ENCODE data around the gene NFIA.

Gene NFIA

GRCh38 chr1:61433646-61434045 is 351.3 kb downstream of the NFIA start:
- Mint-ChIP-seq H3K36me3 (ENCODE audit: low read depth) (peaks cover 34% of the 10 kb centered on the region), H3K4me3 (no peak overlapping the region), H3K4me1 (peaks cover 21% of the 10 kb centered on the region), H3K27me3 (ENCODE audit: low read depth) (no peaks in the 10 kb centered on the region), H3K9me3 (no peaks in the 10 kb centered on the region), H3K27ac (peak overlapping the region in 1 of 3 experiments; percentile 60)
- TF ChIP-seq CTCF (IDR thresholded peaks at IDR 0.05; ENCODE audit: unreplicated experiment in 3 of 3) = no peak

- Mint-ChIP-seq H3K4me3 (no peak overlapping the region), H3K27me3 (ENCODE audit: low read depth) (no peaks in the 10 kb centered on the region), H3K27ac (no peak overlapping the region), H3K9me3 (no peaks in the 10 kb centered on the region), H3K36me3 (ENCODE audit: low read depth) (peaks cover 38% of the 10 kb centered on the region), H3K4me1 (peaks cover 26% of the 10 kb centered on the region)
- TF ChIP-seq CTCF (IDR thresholded peaks at IDR 0.05; ENCODE audit: unreplicated experiment in 3 of 3) = no peak
Observed at GRCh38 chr1:61434276-61434675, 351.9 kb downstream of the NFIA start.

- no peak overlapping the region for H3K4me3 Mint-ChIP-seq
- peaks cover 41% of the 10 kb centered on the region for H3K36me3 Mint-ChIP-seq (ENCODE audit: low read depth)
- no peaks in the 10 kb centered on the region for H3K9me3 Mint-ChIP-seq
- H3K4me1 Mint-ChIP-seq = peaks cover 35% of the 10 kb centered on the region
- no peaks in the 10 kb centered on the region for H3K27me3 Mint-ChIP-seq (ENCODE audit: low read depth)
- TF ChIP-seq CTCF (IDR thresholded peaks at IDR 0.05; ENCODE audit: unreplicated experiment in 3 of 3) = no peak
- no peak overlapping the region for H3K27ac Mint-ChIP-seq
Observed at GRCh38 chr1:61435226-61435625, 352.9 kb downstream of the NFIA start.

GRCh38 chr1:61436016-61436415 is 353.7 kb downstream of the NFIA start:
- Mint-ChIP-seq H3K27me3 (ENCODE audit: low read depth) (no peaks in the 10 kb centered on the region), H3K4me1 (peaks cover 36% of the 10 kb centered on the region), H3K4me3 (no peak overlapping the region), H3K36me3 (ENCODE audit: low read depth) (peaks cover 44% of the 10 kb centered on the region), H3K9me3 (no peaks in the 10 kb centered on the region), H3K27ac (no peak overlapping the region)
- TF ChIP-seq CTCF (IDR thresholded peaks at IDR 0.05; ENCODE audit: unreplicated experiment in 3 of 3) = no peak

- H3K27me3 Mint-ChIP-seq (ENCODE audit: low read depth) = no peaks in the 10 kb centered on the region
- TF ChIP-seq CTCF (IDR thresholded peaks at IDR 0.05; ENCODE audit: unreplicated experiment in 3 of 3) = no peak
- H3K4me3 Mint-ChIP-seq = no peak overlapping the region
Observed at GRCh38 chr1:61436491-61437120, 354.2 kb downstream of the NFIA start.

GRCh38 chr1:61439234-61439633 is 356.9 kb downstream of the NFIA start:
- no peaks in the 10 kb centered on the region for H3K9me3 Mint-ChIP-seq
- H3K27me3 Mint-ChIP-seq (ENCODE audit: low read depth) = no peaks in the 10 kb centered on the region
- no peak for TF ChIP-seq CTCF (IDR thresholded peaks at IDR 0.05; ENCODE audit: unreplicated experiment in 3 of 3)
- peaks cover 57% of the 10 kb centered on the region for H3K4me1 Mint-ChIP-seq
- peak overlapping the region; percentile 30 to 96 (median 57) for H3K27ac Mint-ChIP-seq
- peaks cover 45% of the 10 kb centered on the region for H3K36me3 Mint-ChIP-seq (ENCODE audit: low read depth)
- no peak overlapping the region for H3K4me3 Mint-ChIP-seq

More at GRCh38 chr1:61436491-61437120, 354.2 kb downstream of the NFIA start:
- peaks cover 44% of the 10 kb centered on the region for H3K36me3 Mint-ChIP-seq (ENCODE audit: low read depth)
- H3K27ac Mint-ChIP-seq = peak overlapping the region in 2 of 3 experiments; percentile 6 to 14
- H3K9me3 Mint-ChIP-seq = no peaks in the 10 kb centered on the region
- peaks cover 42% of the 10 kb centered on the region for H3K4me1 Mint-ChIP-seq

Data from nephron (organoid).